GM19438 (cell line): ENCODE data around the gene GPR162.

Experiments used
- ATAC-seq: cut with Tn5 transposase; IDR thresholded peaks from one replicate; pipeline ENCODE4 v1.9.1; 2021; ENCODE audit warnings: low read depth; ENCODE audit not compliant: unreplicated experiment

Gene GPR162

DNA sequence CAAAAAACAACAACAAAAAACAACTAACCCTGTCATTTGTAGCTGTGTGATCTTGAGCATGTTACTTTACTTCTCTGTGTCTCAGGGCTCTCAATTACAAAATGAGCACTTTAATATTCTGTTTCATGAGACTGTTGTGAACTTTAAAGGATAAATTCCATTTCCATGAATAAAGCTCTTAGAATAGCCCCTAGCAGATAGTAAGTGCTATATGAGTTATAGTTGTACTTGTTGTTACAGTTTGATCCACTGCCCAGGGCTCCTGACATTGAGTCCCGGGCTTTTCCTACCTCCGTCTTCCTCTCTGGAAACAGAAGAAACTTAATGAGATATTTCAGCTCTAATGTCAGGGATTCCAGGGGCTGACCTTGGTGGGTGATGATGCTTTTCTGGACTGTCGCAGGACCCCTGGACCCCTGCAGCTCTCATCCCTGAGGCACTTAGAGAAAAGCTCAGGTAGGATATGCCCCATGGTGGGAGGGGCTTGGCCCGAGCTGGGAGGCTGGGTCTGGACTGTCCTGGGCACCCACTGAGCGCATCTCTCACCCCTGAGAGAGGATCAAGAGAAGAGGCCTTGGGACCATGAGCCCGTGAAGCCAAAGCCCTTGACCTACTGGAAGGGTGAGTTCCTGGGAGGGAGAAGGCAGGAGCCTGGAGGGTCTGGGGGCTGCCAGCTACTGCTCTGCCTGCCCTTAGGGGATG is 11.7 kb downstream of the GPR162 start:
- no peak for ATAC-seq

DNA sequence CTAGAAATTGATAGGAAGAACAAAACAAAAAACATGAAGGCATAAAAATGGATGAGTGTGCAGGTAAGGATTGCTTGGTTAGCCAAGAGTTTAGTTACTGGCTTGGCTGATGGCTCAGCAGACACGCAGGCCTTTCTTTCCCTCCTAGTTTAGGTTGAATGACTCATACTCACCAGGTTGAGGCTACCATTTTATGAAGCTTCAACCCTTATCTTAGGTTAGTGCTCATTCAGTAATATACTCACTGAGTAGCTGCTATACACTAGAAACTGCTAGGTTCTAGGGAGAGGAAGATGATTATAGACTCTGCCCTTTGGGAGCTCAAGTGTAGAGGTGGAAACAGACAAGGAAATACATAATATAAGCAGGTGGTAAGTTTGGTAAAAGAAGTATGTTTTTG is 12.6 kb downstream of the GPR162 start:
- no peak for ATAC-seq

DNA sequence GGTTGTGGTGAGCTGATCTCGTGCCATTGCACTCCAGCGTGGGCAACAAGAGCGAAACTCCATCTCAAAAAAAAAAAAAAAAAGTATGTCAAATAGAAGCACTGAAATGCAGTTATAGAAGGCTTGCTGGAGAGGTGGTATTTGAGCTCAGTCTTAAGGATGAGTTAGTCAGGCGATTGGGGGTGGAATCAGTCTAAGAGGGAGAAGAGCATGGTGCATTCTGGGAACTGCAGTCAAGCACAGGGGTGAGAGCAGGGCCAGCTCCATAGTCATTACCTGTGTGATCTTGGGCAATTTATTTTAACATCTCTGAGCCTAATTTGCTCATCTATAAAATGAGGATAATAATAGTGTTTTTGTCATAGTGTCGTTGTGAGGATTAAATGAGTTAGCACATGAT is 13.3 kb downstream of the GPR162 start:
- no peak for ATAC-seq

DNA sequence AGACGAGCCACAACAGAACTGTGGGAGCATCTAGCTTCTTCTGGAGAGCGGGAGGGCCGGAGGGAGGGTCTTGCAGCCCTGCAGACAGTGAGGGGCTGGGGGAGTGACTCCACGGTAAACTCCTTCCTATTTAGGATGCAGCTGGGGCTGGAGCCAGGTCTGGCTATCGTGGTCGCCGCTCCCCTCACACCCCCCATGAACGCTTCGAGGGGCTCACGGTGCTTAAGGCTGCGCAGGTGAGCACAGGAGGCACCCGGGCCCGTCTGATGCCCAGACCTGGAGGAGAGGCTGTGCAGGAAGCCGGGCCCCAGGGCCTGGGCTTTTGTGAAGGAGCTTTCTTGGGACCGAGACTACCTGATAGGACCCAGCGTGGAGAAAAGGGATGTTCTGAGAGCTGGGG is 15.2 kb downstream of the GPR162 start:
- ATAC-seq = no peak

DNA sequence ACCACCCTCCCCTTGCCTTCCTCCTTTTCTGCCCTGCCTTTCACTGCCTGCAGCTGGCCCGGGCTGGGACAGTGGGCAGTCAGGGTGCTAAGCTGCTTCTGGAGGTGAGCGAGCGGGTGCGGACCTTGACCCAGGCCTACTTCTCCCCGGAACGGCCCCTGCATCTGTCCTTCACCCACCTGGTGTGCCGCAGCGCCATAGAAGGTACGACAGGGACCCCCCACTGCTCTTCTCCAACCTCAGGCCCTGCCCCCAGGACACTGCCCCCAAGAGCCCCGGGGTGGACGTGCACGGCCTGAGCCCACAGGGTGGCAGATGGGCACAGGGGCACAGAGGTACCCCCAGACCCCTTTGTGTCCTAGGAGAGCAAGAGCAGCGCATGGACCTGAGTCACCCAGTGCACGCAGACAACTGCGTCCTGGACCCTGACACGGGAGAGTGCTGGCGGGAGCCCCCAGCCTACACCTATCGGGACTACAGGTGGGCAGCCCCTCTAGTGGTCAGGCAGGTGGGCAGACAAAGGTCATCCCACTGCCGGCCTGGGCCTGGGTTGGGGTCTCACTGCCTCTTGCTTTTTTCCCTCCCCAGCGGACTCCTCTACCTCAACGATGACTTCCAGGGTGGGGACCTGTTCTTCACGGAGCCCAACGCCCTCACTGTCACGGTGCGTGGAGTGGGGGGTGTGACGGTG is 15.9 kb downstream of the GPR162 start:
- no peak for ATAC-seq

DNA sequence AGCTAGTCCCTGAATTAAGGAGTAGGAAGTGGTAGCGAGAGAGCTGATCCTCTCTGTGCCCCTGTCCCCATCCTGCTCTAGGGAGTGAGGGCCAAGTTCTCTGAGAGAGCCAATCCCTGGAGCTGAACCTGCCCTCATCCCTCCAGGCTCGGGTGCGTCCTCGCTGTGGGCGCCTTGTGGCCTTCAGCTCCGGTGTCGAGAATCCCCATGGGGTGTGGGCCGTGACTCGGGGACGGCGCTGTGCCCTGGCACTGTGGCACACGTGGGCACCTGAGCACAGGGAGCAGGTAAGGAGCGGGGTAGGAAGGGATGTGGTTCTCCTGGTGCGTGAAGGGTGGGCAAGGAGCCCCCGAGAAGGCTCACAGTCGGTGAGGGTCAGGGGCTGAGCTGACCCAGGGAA is 17.2 kb downstream of the GPR162 start:
- no peak for ATAC-seq

DNA sequence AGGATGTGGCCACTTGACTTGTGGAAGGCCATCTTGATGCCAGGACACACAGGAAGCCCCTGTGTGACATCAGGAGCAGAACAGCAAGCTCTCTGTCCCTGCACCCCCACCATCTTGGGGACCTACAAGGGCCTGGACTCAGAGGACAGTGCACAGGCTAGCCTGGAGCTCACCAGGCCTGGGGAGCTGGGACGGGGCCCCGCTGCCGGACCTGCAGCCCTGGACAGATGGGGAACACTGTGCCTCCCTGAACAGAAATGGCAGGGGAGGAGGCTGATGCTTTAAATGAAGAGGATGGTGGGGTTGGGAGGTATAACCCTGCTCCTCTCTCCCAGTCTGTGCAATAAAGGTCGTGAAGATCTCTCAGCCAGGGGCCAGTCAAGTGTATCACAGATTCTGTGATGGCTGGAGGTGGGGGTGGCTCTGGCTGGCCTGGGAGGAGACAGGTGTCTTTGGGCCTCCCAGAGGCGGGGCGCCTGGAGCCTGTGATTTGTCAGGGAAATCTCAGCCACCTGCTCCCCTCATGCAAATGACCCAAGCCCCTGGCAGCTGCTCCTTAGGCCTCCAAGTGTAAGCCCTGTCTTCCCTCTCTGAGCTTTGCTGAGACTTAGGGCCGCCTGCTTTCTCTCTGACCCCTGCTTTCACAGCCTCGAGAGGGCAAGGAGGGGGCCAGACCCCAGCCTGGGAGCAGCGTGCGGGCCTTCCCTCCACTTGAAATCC is 18.0 kb downstream of the GPR162 start:
- ATAC-seq = peak; percentile 70

DNA sequence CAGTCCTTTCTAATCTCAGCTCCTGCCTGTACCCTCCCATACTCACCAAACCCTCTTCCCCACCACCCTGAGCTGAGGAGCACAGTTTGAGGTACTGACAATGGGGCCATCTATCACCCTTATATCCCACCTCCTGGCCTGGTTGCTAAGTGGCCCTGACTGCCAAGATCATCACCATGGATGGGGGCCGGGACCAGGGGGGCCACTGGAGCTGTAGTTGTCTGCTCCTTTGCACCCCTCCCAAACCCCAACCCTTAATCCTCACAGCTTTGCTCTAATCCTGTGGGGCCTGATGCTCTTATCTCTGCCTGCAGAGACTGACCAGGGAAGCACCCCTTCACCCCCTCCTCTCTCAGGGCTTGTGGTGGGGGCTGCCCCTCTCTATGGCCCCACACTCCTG is 18.7 kb downstream of the GPR162 start:
- ATAC-seq = no peak

DNA sequence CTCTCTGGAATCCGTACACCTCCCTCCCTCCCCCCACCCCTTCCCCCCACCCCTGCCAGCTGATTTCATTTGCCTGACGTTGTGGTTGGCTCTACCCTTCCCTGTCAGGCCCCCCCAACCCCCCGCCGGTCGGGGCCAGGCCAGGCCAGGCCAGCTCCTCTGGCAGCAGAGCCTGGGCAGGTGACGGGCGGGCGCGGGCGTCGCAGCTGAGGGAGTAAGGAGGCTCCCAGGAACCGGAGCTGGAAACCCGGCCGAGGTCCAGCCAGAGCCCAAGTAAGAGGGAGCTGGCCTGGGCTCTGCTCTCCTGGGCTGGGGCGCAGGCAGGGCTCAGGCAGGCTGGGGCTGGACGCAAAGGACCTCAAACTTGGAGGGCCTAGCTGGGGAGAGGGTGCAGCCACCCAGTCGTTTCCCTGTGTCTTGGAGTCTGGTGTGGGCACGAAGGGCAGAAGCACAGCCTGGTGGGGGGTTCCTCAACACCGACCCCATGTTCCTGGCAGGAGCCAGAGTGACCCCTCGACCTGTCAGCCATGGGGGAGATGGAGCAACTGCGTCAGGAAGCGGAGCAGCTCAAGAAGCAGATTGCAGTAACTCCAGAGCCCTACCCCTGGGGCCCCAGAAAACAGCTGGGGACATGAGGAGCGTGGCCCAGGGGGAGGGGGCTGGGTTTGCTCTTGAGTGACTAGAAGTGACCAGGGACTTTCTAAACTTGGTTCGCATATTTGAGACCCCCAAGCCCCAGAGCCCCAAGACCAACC is 19.3 kb downstream of the GPR162 start, which contains the start of gene GNB3:
Gene GNB3 (plus strand): TSS at position 165 of the 755 bp plus-strand sequence. CDS start 363 bp downstream, at position 528.
- no peak for ATAC-seq

DNA sequence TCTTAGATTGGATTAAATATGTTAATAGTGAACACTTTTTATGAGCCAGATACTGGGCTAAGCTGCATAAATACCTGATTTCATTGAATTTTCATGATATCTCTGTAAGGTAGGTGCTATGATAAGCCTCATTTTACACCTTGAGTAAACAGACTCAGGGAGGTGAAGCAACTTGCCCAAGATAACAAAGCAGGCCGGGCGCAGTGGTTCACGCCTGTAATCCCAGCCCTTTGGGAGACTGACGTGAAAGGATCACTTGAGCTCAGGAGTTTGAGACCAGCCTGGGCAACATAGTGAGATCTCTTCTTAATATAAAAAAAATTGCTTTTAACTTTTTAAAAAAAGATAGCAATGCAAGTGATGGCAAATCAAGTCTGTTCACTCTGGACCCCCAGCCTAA is 20.5 kb downstream of the GPR162 start:
- no peak for ATAC-seq

DNA sequence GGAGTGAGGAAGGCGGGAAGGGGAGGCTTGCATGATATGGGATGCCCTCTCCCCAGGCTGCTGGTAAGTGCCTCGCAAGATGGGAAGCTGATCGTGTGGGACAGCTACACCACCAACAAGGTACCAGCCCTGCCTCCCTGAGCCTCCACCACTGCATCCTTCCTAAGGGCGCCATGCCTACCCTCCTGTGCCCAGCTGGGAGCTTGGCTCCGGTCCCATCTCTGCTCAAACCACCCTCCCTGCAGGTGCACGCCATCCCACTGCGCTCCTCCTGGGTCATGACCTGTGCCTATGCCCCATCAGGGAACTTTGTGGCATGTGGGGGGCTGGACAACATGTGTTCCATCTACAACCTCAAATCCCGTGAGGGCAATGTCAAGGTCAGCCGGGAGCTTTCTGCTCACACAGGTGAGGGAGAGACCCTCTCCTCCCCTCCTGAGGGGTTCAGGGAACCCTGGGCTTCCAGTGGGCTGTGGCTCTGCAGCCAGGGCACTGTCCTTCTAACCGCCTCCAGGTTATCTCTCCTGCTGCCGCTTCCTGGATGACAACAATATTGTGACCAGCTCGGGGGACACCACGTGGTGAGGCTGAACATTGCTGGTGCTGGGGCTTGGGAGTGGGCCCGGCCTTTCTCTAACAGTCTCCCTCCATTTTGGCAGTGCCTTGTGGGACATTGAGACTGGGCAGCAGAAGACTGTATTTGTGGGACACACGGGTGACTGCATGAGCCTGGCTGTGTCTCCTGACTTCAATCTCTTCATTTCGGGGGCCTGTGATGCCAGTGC is 21.7 kb downstream of the GPR162 start:
- no peak for ATAC-seq

DNA sequence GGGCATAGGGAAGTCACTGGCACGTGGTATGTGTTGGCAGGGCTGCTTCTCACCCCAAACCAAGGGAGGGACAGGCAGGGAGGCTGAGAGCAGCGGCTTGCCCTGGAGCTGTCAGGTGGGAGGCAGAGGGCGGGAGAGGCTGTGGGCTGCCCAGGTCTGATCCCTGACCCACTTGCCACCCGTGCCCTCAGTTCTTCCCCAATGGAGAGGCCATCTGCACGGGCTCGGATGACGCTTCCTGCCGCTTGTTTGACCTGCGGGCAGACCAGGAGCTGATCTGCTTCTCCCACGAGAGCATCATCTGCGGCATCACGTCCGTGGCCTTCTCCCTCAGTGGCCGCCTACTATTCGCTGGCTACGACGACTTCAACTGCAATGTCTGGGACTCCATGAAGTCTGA is 23.8 kb downstream of the GPR162 start:
- ATAC-seq = no peak

DNA sequence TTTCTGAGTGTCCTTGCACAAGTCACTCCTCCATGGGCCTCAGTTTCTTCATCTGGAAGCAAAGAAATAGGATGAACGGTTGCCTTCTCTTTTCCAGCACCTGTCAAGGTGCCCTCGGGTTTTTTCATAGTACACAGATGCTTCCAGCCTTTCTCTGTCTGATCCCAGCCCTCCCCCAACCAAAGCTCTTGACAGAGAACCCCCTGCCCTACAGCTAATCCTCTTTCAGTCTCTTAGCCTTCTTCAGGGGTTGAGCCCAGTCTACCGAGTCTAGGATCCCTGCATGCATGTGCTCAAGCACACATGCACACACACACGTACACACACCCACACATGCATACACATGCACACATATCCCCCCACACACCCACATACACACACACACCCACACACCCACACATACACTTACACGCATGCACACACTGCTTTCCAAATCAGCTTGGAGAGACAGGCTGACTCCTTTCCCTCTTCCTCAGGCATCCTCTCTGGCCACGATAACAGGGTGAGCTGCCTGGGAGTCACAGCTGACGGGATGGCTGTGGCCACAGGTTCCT is 24.8 kb downstream of the GPR162 start:
- no peak for ATAC-seq

DNA sequence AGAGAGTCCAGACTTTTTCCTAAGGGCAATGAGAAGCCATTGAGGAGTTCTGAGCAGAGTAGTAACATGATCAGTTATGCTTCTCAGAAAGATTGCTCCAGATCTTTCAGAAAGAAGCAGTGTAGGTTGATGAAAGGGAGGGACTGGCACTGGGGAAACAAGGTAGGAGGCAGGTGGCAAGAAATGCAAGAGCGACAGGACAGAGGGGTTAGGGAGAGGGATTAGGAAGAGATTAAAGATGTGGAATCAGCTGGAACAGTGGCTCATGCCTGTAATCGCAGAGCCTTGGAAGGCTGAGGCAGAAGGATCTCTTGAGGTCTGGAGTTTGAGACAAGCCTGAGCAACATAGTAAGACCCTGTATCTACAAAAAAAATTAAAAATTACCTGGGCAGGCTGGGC is 26.1 kb downstream of the GPR162 start:
- no peak for ATAC-seq

DNA sequence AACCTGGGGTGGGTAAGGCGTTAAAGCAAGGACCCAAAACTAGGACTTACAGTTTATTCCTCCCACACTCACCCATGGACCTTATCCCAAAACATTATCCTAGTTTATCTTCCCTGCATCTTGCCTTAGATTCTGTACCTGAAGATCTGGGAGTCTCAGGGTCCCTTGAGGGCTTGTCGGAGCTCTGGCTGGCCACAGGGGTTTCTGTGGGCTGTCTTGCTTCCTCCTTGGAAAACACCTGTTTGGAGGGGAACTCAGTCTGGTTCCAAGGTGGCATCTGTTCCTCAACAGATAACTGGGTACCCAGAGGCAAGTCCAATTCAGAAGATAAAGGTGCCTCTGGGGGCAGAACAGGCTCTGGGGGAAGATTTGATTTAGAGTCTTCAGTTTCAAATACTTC is 27.8 kb downstream of the GPR162 start:
- ATAC-seq = no peak

DNA sequence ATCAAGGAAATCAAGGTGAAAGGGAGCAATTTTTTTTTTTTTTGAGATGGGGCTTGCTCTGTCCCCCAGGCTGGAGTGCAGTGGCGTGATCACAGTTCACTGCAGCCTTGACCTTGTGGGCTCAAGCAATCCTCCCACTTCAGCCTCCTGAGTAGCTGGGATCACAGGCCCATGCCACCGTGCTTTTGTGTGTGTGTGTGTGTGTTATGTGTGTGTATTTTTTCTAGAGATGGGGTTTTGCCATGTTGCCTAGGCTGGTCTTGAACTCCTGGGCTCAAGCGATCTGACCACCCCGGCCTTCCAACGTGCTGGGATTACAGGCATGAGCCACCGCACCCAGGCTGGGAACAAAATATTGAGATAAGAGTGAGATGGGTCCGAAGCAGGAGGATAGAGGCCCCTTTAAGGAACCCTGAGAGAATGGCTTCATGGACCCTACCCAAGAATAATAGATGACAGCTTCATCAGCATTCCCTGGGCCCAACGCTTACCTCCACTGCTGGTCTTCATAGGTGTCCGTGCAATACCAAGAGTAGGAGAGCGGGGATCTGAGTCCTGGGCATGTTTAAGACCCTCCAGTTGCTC is 28.4 kb downstream of the GPR162 start:
- ATAC-seq = no peak

DNA sequence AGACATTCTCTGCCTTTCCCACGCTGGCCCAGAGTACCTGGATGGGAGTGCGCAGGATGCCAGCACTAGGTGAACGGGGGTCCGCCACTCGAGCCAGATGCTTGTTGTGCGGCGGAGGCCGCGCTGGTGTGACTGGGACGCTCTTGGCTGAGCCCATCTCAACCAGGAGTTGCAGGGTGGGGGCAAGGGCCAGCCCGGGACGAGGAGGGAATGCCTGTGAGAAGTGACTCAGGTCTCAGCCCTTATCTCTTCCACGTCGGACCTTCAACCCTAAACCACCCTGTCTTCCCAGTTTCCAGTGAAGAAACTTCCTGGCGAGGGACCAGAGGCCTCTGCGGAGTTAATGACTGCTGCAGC is 29.2 kb downstream of the GPR162 start:
- ATAC-seq = no peak

DNA sequence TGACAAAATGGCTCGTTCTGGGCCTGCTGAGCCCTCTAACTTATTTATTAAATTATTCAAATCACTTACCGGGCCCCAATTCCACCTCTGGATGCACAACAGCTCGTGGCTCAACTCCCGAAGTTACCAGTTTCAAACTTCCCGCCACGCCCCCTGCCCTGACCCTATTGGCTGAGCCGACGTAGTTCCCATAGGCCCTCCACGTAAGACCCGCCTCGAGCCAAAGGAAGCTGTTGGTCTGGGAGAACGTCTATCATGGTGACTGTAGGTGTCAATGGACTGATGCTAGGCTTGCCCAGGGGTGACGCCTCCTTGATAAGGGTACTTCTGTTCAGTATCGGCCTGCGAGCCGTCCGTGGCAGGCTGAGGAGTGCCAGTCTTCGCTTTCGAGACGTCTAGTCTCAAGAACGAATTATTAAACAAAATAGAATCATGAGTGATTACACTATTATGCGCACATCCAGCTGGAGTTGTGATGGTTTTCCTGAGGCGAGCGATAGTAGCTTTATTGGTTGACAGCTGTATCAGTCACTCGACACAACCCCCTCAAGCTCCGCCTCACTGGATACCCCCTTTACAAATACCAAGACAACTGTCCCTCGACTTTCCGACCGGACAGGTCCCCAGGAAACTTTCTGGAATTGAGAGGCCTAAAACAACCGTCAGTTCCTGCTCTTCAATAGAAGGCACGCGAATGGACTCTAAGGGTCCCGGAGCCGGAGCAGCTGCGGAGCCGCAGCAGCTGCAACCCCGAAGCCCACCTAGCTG is 29.7 kb downstream of the GPR162 start, which contains the start of gene CDCA3:
Gene CDCA3 (minus strand): TSS at position 134 of the 768 bp plus-strand sequence. CDS start 334 bp downstream, outside the sequence.
- peak; percentile 53 for ATAC-seq
